ENCODE results near the gene BAHCC1. TPM values are rescaled to one million over a fixed set of nuclear protein-coding genes. Genes with fewer than 3 reads are reported as not detected.

Gene BAHCC1
- total RNA-seq, 5 donors from 2014 or later (not counting 1 experiment from before 2014, with no cell fraction given) = 0.23 to 0.82 (median 0.33) TPM

- Histone ChIP-seq H3K4me1 (ENCODE audit: control insufficient read depth in 1 of 2, extremely low read depth in 1 of 2, insufficient read depth in 2 of 2, low read length in 2 of 2) (peaks cover 0 to 3% of the 10 kb centered on the region in 2 experiments), H3K9me3 (no peaks in the 10 kb centered on the region), H3K27me3 (replicated peaks in 1 of 2; ENCODE audit: control insufficient read depth in 2 of 2, extremely low read depth in 1 of 2, insufficient read depth in 2 of 2, low read length in 1 of 2) (peaks cover 0 to 31% of the 10 kb centered on the region in 2 experiments), H3K36me3 (ENCODE audit: control insufficient read depth in 2 of 2, extremely low read depth in 1 of 2, insufficient read depth in 1 of 2, low read length in 1 of 2) (no peaks in the 10 kb centered on the region), H3K4me3 (ENCODE audit: control insufficient read depth in 1 of 2, extremely low read depth in 1 of 2, low read length in 1 of 2) (no peak overlapping the region), H3K27ac (ENCODE audit: low read length) (no peak overlapping the region)
- ChIA-PET CTCF (no interaction called here), POLR2A (no interaction called here)
- Mint-ChIP-seq H3K4me3 (no peak overlapping the region), H3K27me3 (peaks cover 0 to 2% of the 10 kb centered on the region in 2 donors), H3K27ac (no peak overlapping the region), H3K36me3 (no peaks in the 10 kb centered on the region), H3K4me1 (peaks cover 0 to 4% (median 0%) of the 10 kb centered on the region in 3 donors), H3K9me3 (no peaks in the 10 kb centered on the region)
- 84% methylated on average over 12 of the region's 12 CpGs for WGBS (ENCODE audit: insufficient coverage)
- DNase-seq (no peak), ATAC-seq (replicated peaks in 1 of 4) (no peak)
Measured at GRCh38 chr17:81499601-81499970, 104.3 kb downstream of the BAHCC1 start.

GRCh38 chr17:81500047-81500446 is 104.8 kb downstream of the BAHCC1 start:
- ChIA-PET CTCF (interaction anchor here in 1 of 2 donors (0.7 kb wide), 1 partner anchor 45 kb away, joined by 5 read pairs; no protein-coding TSS in a partner anchor), POLR2A (no interaction called here)
- Histone ChIP-seq H3K36me3 (ENCODE audit: control insufficient read depth in 2 of 2, extremely low read depth in 1 of 2, insufficient read depth in 1 of 2, low read length in 1 of 2) (no peaks in the 10 kb centered on the region), H3K4me1 (ENCODE audit: control insufficient read depth in 1 of 2, extremely low read depth in 1 of 2, insufficient read depth in 2 of 2, low read length in 2 of 2) (peaks cover 0 to under 1% of the 10 kb centered on the region in 2 experiments), H3K9me3 (no peaks in the 10 kb centered on the region), H3K27me3 (replicated peaks in 1 of 2; ENCODE audit: control insufficient read depth in 2 of 2, extremely low read depth in 1 of 2, insufficient read depth in 2 of 2, low read length in 1 of 2) (peaks cover 0 to 27% of the 10 kb centered on the region in 2 experiments), H3K4me3 (ENCODE audit: control insufficient read depth in 1 of 2, extremely low read depth in 1 of 2, low read length in 1 of 2) (no peak overlapping the region), H3K27ac (ENCODE audit: low read length) (no peak overlapping the region)
- no peak for DNase-seq
- H3K9me3 Mint-ChIP-seq = no peaks in the 10 kb centered on the region
- no peak overlapping the region for H3K4me3 Mint-ChIP-seq
- H3K36me3 Mint-ChIP-seq = no peaks in the 10 kb centered on the region
- WGBS (ENCODE audit: insufficient coverage) = 89% methylated on average over 7 of the region's 7 CpGs
- no peaks in the 10 kb centered on the region for H3K4me1 Mint-ChIP-seq
- H3K27me3 Mint-ChIP-seq = peaks cover 0 to 2% of the 10 kb centered on the region in 2 donors
- no peak for ATAC-seq (replicated peaks in 1 of 4)
- H3K27ac Mint-ChIP-seq = peak overlapping the region in 1 of 2 donors; percentile 16

DNA sequence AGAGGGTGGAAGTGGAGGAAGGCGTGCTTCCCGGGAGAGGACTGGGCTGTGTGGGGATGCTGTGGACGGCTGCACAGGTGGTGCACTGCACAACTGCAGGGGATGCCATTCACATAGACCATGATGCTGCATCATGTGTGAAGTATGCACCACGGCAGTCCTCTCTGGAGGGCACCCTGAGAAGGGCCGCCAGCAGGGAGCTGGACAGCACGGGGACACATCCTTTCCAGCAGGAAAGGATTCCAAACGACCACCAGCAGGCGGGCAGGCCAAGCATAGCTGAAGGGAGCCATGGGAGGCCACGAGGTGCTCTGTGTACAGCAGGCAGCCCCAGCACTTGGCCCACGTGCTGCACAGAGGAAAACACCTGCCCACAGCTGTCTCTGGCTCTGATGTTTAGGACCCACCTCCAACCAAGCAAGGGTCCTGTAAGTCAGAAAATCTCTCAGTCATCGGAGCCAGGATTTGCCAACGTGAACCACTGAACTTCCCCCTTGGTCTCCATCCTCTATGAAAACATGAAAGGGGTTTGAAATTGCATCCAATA is 107.3 kb downstream of the BAHCC1 start:
- H3K9me3 Mint-ChIP-seq = no peaks in the 10 kb centered on the region
- CTCF ChIA-PET = no interaction called here

GRCh38 chr17:81503619-81504018 is 108.4 kb downstream of the BAHCC1 start:
- no peak overlapping the region for H3K27ac Mint-ChIP-seq
- Histone ChIP-seq H3K4me3 (ENCODE audit: control insufficient read depth in 1 of 2, extremely low read depth in 1 of 2, low read length in 1 of 2) (no peak overlapping the region), H3K36me3 (ENCODE audit: control insufficient read depth in 2 of 2, extremely low read depth in 1 of 2, insufficient read depth in 1 of 2, low read length in 1 of 2) (peaks cover 0 to under 1% of the 10 kb centered on the region in 2 donors), H3K9me3 (no peaks in the 10 kb centered on the region), H3K27me3 (replicated peaks in 1 of 2; ENCODE audit: control insufficient read depth in 2 of 2, extremely low read depth in 1 of 2, insufficient read depth in 2 of 2, low read length in 1 of 2) (peaks cover 0 to 12% of the 10 kb centered on the region in 2 experiments), H3K4me1 (ENCODE audit: control insufficient read depth in 1 of 2, extremely low read depth in 1 of 2, insufficient read depth in 2 of 2, low read length in 2 of 2) (peaks cover 0 to 9% of the 10 kb centered on the region in 2 experiments), H3K27ac (ENCODE audit: low read length) (no peak overlapping the region)
- H3K4me3 Mint-ChIP-seq = no peak overlapping the region
- no peaks in the 10 kb centered on the region for H3K36me3 Mint-ChIP-seq
- peaks cover 9 to 10% (median 10%) of the 10 kb centered on the region in 3 donors for H3K4me1 Mint-ChIP-seq
- H3K9me3 Mint-ChIP-seq = no peaks in the 10 kb centered on the region
- ATAC-seq (replicated peaks in 1 of 4) = no peak
- no peaks in the 10 kb centered on the region for H3K27me3 Mint-ChIP-seq
- CTCF ChIA-PET = no interaction called here
- no peak for DNase-seq
- POLR2A ChIA-PET = no interaction called here

More for the DNA sequence above, 107.3 kb downstream of the BAHCC1 start:
- H3K4me1 Mint-ChIP-seq = peaks cover 0 to 2% (median under 1%) of the 10 kb centered on the region in 3 donors
- no peak for DNase-seq
- peaks cover 0 to 20% of the 10 kb centered on the region in 2 experiments for H3K27me3 ChIP-seq (replicated peaks in 1 of 2; ENCODE audit: control insufficient read depth in 2 of 2, extremely low read depth in 1 of 2, insufficient read depth in 2 of 2, low read length in 1 of 2)
- POLR2A ChIA-PET = no interaction called here
- WGBS (ENCODE audit: insufficient coverage) = 65% methylated on average over 10 of the region's 12 CpGs
- H3K4me3 Mint-ChIP-seq = no peak overlapping the region
- no peaks in the 10 kb centered on the region for H3K27me3 Mint-ChIP-seq
- no peaks in the 10 kb centered on the region for H3K36me3 ChIP-seq (ENCODE audit: control insufficient read depth in 2 of 2, extremely low read depth in 1 of 2, insufficient read depth in 1 of 2, low read length in 1 of 2)
- H3K9me3 ChIP-seq = no peaks in the 10 kb centered on the region
- no peak overlapping the region for H3K27ac Mint-ChIP-seq
- peak in 1 of 4 experiments; percentile 29 for ATAC-seq (replicated peaks in 1 of 4)
- H3K4me3 ChIP-seq (ENCODE audit: control insufficient read depth in 1 of 2, extremely low read depth in 1 of 2, low read length in 1 of 2) = no peak overlapping the region
- no peak overlapping the region for H3K27ac ChIP-seq (ENCODE audit: low read length)
- no peaks in the 10 kb centered on the region for H3K36me3 Mint-ChIP-seq
- no peaks in the 10 kb centered on the region for H3K4me1 ChIP-seq (ENCODE audit: control insufficient read depth in 1 of 2, extremely low read depth in 1 of 2, insufficient read depth in 2 of 2, low read length in 2 of 2)

DNA sequence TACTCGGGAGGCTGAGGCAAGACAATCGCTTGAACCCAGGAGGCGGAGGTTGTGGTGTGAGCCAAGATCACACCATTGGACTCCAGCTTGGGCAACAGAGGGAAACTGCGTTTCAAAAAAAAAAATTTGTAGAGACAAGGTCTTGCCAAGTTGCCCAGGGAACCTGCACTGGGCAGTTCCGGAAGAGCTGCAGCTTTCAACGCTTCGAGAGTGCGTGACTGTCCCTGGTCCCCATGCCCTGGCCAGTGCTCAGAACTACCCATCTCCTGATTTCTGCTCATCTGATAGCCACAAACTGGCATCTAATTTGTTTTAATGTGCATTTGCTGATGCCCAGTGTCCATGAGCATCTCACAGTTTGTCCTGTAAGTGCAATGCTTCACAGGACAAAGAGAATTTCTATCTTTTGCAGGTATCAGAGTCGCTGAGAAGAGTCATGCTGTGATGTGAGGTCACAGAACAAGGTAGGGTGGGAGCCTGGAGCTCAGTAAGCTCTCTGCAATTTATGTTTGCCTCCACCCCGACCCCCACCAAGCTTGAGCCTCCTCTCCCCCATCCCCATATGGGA is 113.5 kb downstream of the BAHCC1 start:
- peaks cover 24 to 51% of the 10 kb centered on the region in 2 experiments for H3K4me1 ChIP-seq (ENCODE audit: control insufficient read depth in 1 of 2, extremely low read depth in 1 of 2, insufficient read depth in 2 of 2, low read length in 2 of 2)
- peak overlapping the region; percentile 56 for H3K27ac ChIP-seq (ENCODE audit: low read length)
- Mint-ChIP-seq H3K27me3 (no peaks in the 10 kb centered on the region), H3K4me3 (peak overlapping the region; percentile 95 to 98 (median 98)), H3K36me3 (peaks cover 35% of the 10 kb centered on the region), H3K27ac (peak overlapping the region; percentile 93 to 96), H3K9me3 (no peaks in the 10 kb centered on the region), H3K4me1 (peaks cover 29 to 44% (median 43%) of the 10 kb centered on the region in 3 donors)
- H3K36me3 ChIP-seq (ENCODE audit: control insufficient read depth in 2 of 2, extremely low read depth in 1 of 2, insufficient read depth in 1 of 2, low read length in 1 of 2) = peaks cover 16 to 37% of the 10 kb centered on the region in 2 donors
- POLR2A ChIA-PET = interaction anchor here in 1 of 2 donors (0.7 kb wide), 2 partner anchors 313 to 386 kb away, joined by 3 to 5 read pairs; no protein-coding TSS in a partner anchor
- H3K9me3 ChIP-seq = no peaks in the 10 kb centered on the region
- H3K27me3 ChIP-seq (replicated peaks in 1 of 2; ENCODE audit: control insufficient read depth in 2 of 2, extremely low read depth in 1 of 2, insufficient read depth in 2 of 2, low read length in 1 of 2) = no peaks in the 10 kb centered on the region
- ATAC-seq (replicated peaks in 1 of 4) (no peak), DNase-seq (no peak)
- peak overlapping the region; percentile 10 to 96 for H3K4me3 ChIP-seq (ENCODE audit: control insufficient read depth in 1 of 2, extremely low read depth in 1 of 2, low read length in 1 of 2)
- WGBS (ENCODE audit: insufficient coverage) = 59% methylated on average over 8 of the region's 10 CpGs
- CTCF ChIA-PET = interaction anchor here (0.6 kb wide), 2 partner anchors 243 to 1644 kb away, joined by 3 read pairs; no protein-coding TSS in a partner anchor

GRCh38 chr17:81509207-81509971 is 114.1 kb downstream of the BAHCC1 start:
- peak in 1 of 4 experiments; percentile 2 for ATAC-seq (replicated peaks in 1 of 4)
- CTCF ChIA-PET = interaction anchor here (0.6 kb wide), 2 partner anchors 243 to 1645 kb away, joined by 3 read pairs; no protein-coding TSS in a partner anchor
- H3K27me3 ChIP-seq (replicated peaks in 1 of 2; ENCODE audit: control insufficient read depth in 2 of 2, extremely low read depth in 1 of 2, insufficient read depth in 2 of 2, low read length in 1 of 2) = no peaks in the 10 kb centered on the region
- POLR2A ChIA-PET = no interaction called here
- 0% methylated on average over 8 of the region's 12 CpGs for WGBS (ENCODE audit: insufficient coverage)
- Mint-ChIP-seq H3K9me3 (no peaks in the 10 kb centered on the region), H3K4me3 (peak overlapping the region; percentile 95 to 98 (median 98)), H3K27me3 (no peaks in the 10 kb centered on the region), H3K36me3 (peaks cover 35% of the 10 kb centered on the region), H3K27ac (peak overlapping the region; percentile 93 to 96), H3K4me1 (peaks cover 29 to 44% (median 43%) of the 10 kb centered on the region in 3 donors)
- no peaks in the 10 kb centered on the region for H3K9me3 ChIP-seq
- peak in 23 of 35 experiments; percentile 20 to 83 (median 51) for DNase-seq
- H3K36me3 ChIP-seq (ENCODE audit: control insufficient read depth in 2 of 2, extremely low read depth in 1 of 2, insufficient read depth in 1 of 2, low read length in 1 of 2) = peaks cover 16 to 37% of the 10 kb centered on the region in 2 donors
- peaks cover 24 to 57% of the 10 kb centered on the region in 2 experiments for H3K4me1 ChIP-seq (ENCODE audit: control insufficient read depth in 1 of 2, extremely low read depth in 1 of 2, insufficient read depth in 2 of 2, low read length in 2 of 2)
- peak overlapping the region; percentile 46 to 96 for H3K4me3 ChIP-seq (ENCODE audit: control insufficient read depth in 1 of 2, extremely low read depth in 1 of 2, low read length in 1 of 2)
- peak overlapping the region; percentile 56 for H3K27ac ChIP-seq (ENCODE audit: low read length)

Data from T-cell (primary cell).